Activated gamma-delta T cell treated with anti-CD3 and anti-CD28 coated beads, Interleukin-2, amount 50 U/mL, for 16 hours (primary cell): Measurements from ENCODE around the gene SMCO4.
"Not testable (repeated sequence)": the region's sequence is repeated elsewhere in the genome, so short reads cannot be mapped to it uniquely, and the experiment has no call there.

Experiments used
- DNase-seq: peaks from one replicate; pipeline ENCODE4 v3.0.0-alpha.2; 2020; ENCODE audit warnings: low read depth

Gene SMCO4

GRCh38 chr11:93543292-93543977, at the start of gene SMCO4:
Gene SMCO4 (minus strand): TSS chr11:93543391. CDS start chr11:93479189, 64,202 bp downstream.
- DNase-seq: peak; percentile 27

GRCh38 chr11:93591247-93591898, 48.2 kb upstream of the SMCO4 start:
- DNase-seq: no peak

GRCh38 chr11:93589347-93589746, 46.2 kb upstream of the SMCO4 start:
- no peak for DNase-seq

GRCh38 chr11:93587858-93588581, 44.8 kb upstream of the SMCO4 start:
- DNase-seq: no peak

- not testable (repeated sequence) for DNase-seq
These were observed 44.2 kb upstream of the SMCO4 start for GRCh38 chr11:93587425-93587824.

- DNase-seq: no peak
These were observed 42.6 kb upstream of the SMCO4 start for GRCh38 chr11:93585758-93586157.

GRCh38 chr11:93583490-93583889, 40.3 kb upstream of the SMCO4 start:
- DNase-seq: no peak

GRCh38 chr11:93579187-93579751, 36.1 kb upstream of the SMCO4 start:
- no peak for DNase-seq

- no peak for DNase-seq
These were observed 34.1 kb upstream of the SMCO4 start for GRCh38 chr11:93577286-93577685.

- DNase-seq: not testable (repeated sequence)
These were observed 33.7 kb upstream of the SMCO4 start for GRCh38 chr11:93576870-93577269.

- no peak for DNase-seq
These were observed 31.5 kb upstream of the SMCO4 start for GRCh38 chr11:93574638-93575220.

GRCh38 chr11:93573184-93573583, 30.0 kb upstream of the SMCO4 start:
- DNase-seq: no peak

GRCh38 chr11:93572621-93573020, 29.4 kb upstream of the SMCO4 start:
- no peak for DNase-seq

- DNase-seq: no peak
These were observed 29.0 kb upstream of the SMCO4 start for GRCh38 chr11:93572171-93572570.

GRCh38 chr11:93571612-93572011, 28.4 kb upstream of the SMCO4 start:
- no peak for DNase-seq

GRCh38 chr11:93570759-93571413, 27.7 kb upstream of the SMCO4 start:
- no peak for DNase-seq

- DNase-seq: no peak
These were observed 26.3 kb upstream of the SMCO4 start for GRCh38 chr11:93569496-93569895.

- no peak for DNase-seq
These were observed 25.5 kb upstream of the SMCO4 start for GRCh38 chr11:93568726-93569125.

GRCh38 chr11:93567401-93567895, 24.3 kb upstream of the SMCO4 start:
- DNase-seq: no peak

GRCh38 chr11:93564895-93565294, 21.7 kb upstream of the SMCO4 start:
- DNase-seq: no peak

- DNase-seq: no peak
These were observed 20.7 kb upstream of the SMCO4 start for GRCh38 chr11:93563857-93564256.
